Tibial artery (tissue), 4 donors: ENCODE results near the gene DCANP1.

Source experiments
- DNase-seq, 2 donors: peaks; one replicate each; pipeline ENCODE4 v3.0.0-alpha.2; 2019
- H3K27ac ChIP-seq, 2 donors: fragments of 200-600 bp; sonication (generic) in 1 of 2; 1 replicate in 1 of 2; 2 replicates in 1 of 2; pipeline ENCODE4 v1.5.1; 2018 to 2019; ENCODE audit warnings: mild to moderate bottlenecking in 1 of 2
- H3K27me3 ChIP-seq, 2 donors: fragments of 200-600 bp; sonication (generic) in 1 of 2; one replicate each; pipeline versions ENCODE4 v1.5.1 to v1.6.0; 2016 to 2019
- H3K36me3 ChIP-seq, 3 donors: fragments of 200-600 bp; sonication (generic) in 2 of 3; one replicate each; pipeline ENCODE4 v1.5.1; 2016 to 2019; ENCODE audit warnings: mild to moderate bottlenecking in 2 of 3
- H3K4me1 ChIP-seq, 4 donors: fragments of 200-600 bp; sonication (generic) in 2 of 4; 1 replicate in 3 of 4; 2 replicates in 1 of 4; pipeline ENCODE4 v1.5.1; 2016 to 2019
- H3K4me3 ChIP-seq, 2 donors: fragments of 200-600 bp; sonication (generic) in 1 of 2; 1 replicate in 1 of 2; 2 replicates in 1 of 2; pipeline ENCODE4 v1.5.1; 2018 to 2019; ENCODE audit warnings: mild to moderate bottlenecking in 2 of 2
- H3K9me3 ChIP-seq, 3 donors: fragments of 200-600 bp; sonication (generic) in 1 of 3; one replicate each; pipeline ENCODE4 v1.5.1; 2016 to 2019
- intact Hi-C: fragments of 100-400 bp; cut with DNase I; formaldehyde crosslinking; loops from one replicate; pipeline ENCODE4 v1.15.0; 2023; ENCODE audit warnings: low total_unique reads
- TF ChIP-seq, protein P1 (sequence below), 2 experiments: fragments of 200-600 bp in 1 of 2; fragments of 450-650 bp in 1 of 2; IDR thresholded peaks; one replicate each; pipeline ENCODE4 v1.5.1; 2017 to 2019; ENCODE audit warnings: antibody characterized with exemption in 2 of 2, mild to moderate bottlenecking in 1 of 2, moderate library complexity in 1 of 2

The DCANP1 gene

DNA sequence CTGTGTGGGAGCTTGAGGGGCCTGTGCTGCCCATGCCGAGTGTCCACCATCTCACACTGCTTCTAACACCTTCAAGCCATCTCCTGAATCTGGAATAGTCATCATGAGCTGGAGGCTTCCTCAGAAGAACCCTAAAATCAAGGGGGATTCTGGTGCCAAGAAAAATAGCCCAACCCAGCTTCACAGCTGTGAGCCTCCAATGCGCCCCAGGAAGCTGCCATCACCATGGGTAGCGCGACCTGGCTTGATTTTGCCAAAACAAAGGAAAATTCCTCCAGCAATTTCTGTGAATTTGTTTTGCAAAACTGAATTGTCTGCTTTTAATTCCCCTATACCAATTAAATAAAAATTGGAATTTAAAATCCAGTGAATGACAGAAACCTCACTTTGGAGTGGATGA lies 11.2 kb upstream of the DCANP1 start:
- DNase-seq: no peak

DNA sequence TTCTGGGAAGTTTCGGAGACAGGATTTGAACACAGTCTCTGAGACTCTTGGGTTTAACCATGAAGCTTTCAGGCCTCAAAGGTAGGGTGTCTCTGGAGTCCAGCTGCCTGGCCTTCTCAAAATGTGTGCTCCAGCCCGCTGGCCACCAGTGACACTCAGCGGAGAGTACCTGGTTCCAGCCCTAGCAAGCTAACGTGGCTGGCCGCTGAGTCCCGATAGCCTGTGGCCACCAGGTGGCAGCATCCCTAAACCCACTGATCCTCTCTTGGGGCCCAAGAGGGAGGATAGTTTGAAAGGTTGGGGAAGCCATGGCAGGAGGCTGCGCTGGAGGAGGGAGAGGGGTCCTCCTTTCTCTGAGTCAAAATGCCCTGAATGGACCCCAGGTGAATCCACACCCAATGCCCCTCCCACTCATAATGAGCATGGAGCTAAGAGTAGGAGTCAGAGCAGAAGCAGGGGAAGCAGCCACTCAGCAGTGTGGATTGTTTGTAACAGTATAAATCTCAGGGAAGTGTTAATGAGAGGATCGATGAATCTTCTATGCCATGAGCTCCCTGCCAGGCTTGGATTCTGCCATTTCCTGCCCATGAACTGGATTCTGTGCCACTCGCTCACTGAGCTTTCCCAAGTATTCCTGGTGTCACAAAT lies 10.4 kb upstream of the DCANP1 start:
- Histone ChIP-seq H3K27ac (no peak overlapping the region), H3K27me3 (no peaks in the 10 kb centered on the region), H3K9me3 (no peaks in the 10 kb centered on the region), H3K4me3 (no peak overlapping the region), H3K4me1 (peaks cover 0 to 33% (median 17%) of the 10 kb centered on the region in 4 donors), H3K36me3 (no peaks in the 10 kb centered on the region)
- intact Hi-C loops: no loop called here
- peak in 1 of 2 donors; percentile 72 for DNase-seq
- TF ChIP-seq, protein P1, sequence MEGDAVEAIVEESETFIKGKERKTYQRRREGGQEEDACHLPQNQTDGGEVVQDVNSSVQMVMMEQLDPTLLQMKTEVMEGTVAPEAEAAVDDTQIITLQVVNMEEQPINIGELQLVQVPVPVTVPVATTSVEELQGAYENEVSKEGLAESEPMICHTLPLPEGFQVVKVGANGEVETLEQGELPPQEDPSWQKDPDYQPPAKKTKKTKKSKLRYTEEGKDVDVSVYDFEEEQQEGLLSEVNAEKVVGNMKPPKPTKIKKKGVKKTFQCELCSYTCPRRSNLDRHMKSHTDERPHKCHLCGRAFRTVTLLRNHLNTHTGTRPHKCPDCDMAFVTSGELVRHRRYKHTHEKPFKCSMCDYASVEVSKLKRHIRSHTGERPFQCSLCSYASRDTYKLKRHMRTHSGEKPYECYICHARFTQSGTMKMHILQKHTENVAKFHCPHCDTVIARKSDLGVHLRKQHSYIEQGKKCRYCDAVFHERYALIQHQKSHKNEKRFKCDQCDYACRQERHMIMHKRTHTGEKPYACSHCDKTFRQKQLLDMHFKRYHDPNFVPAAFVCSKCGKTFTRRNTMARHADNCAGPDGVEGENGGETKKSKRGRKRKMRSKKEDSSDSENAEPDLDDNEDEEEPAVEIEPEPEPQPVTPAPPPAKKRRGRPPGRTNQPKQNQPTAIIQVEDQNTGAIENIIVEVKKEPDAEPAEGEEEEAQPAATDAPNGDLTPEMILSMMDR (IDR thresholded peaks at IDR 0.05): peak; percentile 37 to 57

More for the DNA sequence above, 11.2 kb upstream of the DCANP1 start:
- TF ChIP-seq, protein P1 (IDR thresholded peaks at IDR 0.05): no peak
- Histone ChIP-seq H3K27me3 (peaks cover 0 to 2% of the 10 kb centered on the region in 2 donors), H3K9me3 (no peaks in the 10 kb centered on the region), H3K4me3 (no peak overlapping the region), H3K27ac (no peak overlapping the region), H3K4me1 (peaks cover 0 to 33% (median 17%) of the 10 kb centered on the region in 4 donors), H3K36me3 (no peaks in the 10 kb centered on the region)
- intact Hi-C loops: no loop called here

DNA sequence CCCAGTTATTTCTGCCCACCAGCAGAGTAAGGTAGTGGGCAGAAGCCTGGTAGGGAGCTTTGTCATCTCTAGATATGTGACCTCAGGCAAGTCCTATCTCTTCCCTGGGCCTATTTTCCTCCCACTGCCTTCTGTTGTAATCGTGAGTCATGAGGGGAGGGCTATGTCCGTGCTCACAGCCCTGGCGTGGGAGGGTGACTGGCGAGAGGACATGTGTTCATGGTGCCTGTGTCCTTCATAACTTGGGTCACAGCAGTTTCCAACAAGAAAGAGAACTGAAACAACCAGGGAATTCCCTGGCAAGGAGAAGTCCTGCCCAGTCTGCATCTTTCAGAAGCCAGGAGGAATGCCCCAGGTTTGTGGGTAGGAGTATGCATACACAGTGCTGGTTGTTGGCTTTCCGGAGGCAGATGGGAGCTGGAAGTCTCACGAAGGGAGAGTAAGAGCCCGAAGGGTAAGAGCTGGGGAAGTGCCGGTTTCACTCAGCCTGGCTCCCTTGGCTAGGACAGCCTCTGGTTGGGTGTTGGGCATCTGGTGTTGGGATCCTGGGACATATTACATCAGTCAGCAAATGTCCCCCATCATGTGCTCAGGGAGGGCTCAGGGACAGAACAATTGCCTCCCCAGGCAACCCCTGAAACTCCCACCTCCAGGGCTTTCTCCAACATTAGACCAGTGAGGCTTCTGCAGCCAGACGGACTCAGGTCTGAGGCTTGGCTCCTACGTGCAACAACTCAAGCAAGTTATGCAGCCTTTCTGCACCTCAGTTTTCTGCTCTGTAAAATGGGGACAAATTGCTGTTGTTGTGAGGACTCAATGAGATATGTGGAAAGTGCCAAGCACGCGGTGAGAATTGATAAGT lies 9.3 kb upstream of the DCANP1 start:
- H3K4me3 ChIP-seq: no peak overlapping the region
- DNase-seq: peak; percentile 71 to 76
- no peaks in the 10 kb centered on the region for H3K27me3 ChIP-seq
- intact Hi-C loops: no loop called here
- H3K36me3 ChIP-seq: no peaks in the 10 kb centered on the region
- no peaks in the 10 kb centered on the region for H3K9me3 ChIP-seq
- TF ChIP-seq, protein P1 (IDR thresholded peaks at IDR 0.05): no peak
- peaks cover 0 to 33% (median 17%) of the 10 kb centered on the region in 4 donors for H3K4me1 ChIP-seq
- no peak overlapping the region for H3K27ac ChIP-seq

DNA sequence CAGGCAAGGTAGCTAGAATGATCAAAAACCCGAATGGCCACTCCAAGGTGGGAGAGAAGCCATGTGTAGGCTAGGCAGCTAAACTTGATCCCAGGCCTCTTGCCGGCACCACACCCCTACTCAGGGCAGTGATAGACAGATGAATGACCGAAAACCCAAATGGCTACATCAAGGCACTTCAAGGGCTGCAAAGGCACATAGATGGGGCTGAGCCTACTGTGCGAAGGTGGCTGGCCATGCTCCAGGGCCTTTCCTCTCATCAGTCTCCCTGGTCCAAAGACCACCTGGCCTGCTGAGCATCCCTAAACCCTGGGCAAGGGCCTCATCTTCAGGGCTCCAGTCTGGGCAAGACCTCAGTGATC lies 8.7 kb upstream of the DCANP1 start:
- H3K4me1 ChIP-seq: peaks cover 0 to 33% (median 17%) of the 10 kb centered on the region in 4 donors
- no peaks in the 10 kb centered on the region for H3K27me3 ChIP-seq
- no peaks in the 10 kb centered on the region for H3K9me3 ChIP-seq
- H3K4me3 ChIP-seq: no peak overlapping the region
- intact Hi-C loops: no loop called here
- H3K27ac ChIP-seq: no peak overlapping the region
- DNase-seq: no peak
- H3K36me3 ChIP-seq: no peaks in the 10 kb centered on the region
- TF ChIP-seq, protein P1 (IDR thresholded peaks at IDR 0.05): no peak

DNA sequence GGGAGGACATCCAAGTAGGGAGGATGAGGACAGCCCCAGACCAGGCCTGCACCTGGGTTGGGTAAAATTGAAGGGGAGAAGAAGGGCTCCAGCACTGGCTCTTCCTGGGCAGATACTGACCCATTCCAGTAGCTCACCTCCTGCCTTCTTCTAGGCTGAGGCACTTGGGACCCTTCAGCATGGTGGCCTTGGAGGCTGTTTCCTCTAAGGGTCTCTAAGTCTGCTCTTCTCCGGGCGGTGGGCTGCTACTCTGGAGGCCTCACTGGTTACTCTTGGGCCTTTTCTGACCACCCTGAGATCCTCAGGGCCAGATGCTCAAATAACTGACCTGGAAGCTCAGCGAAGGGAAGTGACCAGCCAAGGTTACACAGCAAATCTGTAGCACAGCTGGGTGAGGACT lies 7.8 kb upstream of the DCANP1 start:
- Histone ChIP-seq H3K27ac (no peak overlapping the region), H3K4me3 (no peak overlapping the region), H3K27me3 (no peaks in the 10 kb centered on the region), H3K4me1 (peaks cover 0 to 33% (median 17%) of the 10 kb centered on the region in 4 donors), H3K9me3 (no peaks in the 10 kb centered on the region), H3K36me3 (no peaks in the 10 kb centered on the region)
- TF ChIP-seq, protein P1 (IDR thresholded peaks at IDR 0.05): no peak
- DNase-seq: peak in 1 of 2 donors; percentile 45
- intact Hi-C loops: no loop called here
